Measurements from ENCODE around the gene NOXA1.
A peak's percentile ranks its signal among the peaks of the same experiment; 100 is the strongest.

NOXA1 gene

GRCh38 chr9:137387891-137388560 is 35.2 kb upstream of the NOXA1 start:
- no peak for DNase-seq

DNA sequence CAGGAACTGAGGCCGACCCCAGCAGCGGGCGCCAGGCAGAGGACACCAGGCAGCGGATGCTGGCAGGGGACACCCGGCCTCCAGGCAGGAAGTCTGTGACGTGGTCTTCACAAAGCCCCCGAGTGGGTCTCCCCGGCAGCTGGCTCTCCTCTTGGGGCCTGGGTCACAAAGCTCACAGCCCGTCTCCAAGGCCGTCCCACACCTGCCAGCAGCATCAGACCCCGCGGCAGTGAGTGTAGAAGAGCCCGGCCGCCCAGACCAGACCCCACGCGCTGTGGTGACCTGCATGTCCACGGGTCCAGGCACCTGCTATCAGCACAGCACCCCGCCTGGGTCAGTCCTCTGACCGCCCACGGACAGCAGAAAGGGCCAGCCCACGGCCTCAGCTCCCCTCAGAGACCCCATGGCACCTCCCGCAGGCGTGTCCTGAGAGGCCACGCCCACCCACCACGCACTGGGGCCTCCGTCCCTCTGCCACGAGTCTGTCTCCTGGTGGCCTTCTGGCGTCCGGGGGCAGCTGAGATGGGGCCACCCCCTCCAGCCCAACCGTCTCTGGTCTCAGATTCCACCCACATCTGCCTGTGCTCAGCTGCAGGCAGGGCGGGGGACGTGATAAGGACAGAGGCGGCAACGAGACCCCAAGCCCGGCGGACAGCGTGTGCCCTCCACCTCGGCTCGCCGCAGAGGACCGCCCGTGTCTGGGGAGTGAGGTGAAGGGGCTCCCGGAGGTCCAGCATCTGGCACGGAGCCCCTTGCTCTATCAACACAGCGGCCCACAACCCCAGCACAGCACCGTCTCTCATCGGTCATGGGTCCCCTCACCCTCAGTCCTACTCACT is 34.4 kb upstream of the NOXA1 start:
- no peak for DNase-seq

GRCh38 chr9:137389428-137389746 is 33.8 kb upstream of the NOXA1 start:
- no peak for DNase-seq

DNA sequence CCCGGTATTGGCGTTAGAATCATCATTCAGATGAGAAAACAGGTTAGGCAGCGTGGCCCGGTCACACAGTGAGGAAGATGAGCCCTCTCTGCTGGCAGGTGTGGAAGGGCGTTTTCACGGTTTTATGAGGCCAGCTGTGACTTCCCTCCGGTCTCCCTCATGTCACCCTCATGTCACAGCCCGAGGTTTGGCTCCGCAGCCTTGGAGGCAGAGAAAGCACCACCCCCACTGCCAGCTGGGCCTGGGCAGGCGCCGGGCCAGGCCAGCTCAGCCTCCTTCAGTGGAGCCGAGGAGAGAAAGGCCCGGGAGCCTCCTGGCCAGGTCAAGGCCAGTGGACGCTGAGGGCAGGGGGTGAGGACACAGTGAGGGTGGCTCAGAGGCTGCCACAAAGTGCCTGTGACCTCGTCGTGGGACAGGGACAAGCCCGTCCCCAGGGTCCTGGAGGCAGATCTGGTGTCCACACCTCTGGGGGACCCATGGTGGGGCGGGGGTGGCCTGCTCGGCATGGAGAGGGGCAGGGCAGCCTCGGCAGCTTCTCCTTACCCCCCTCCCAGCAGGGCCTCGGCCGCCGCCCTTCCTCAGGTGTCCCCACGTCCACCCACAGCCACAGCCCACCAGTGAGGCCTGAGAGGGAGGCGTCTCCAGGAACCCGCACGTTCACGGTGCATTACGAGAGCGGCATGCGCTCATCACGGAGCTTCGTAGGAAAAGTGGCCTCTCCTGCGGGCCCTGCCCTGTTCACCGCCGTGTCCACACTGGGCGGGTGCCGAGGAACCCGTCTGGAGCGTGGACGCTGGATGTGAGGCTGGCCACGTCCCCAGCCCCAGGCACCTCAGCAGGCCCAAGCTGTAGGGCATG is 32.4 kb upstream of the NOXA1 start:
- no peak for DNase-seq

GRCh38 chr9:137391411-137391754 is 31.8 kb upstream of the NOXA1 start:
- no peak for DNase-seq

GRCh38 chr9:137392232-137393007 is 30.8 kb upstream of the NOXA1 start:
- no peak for DNase-seq

DNA sequence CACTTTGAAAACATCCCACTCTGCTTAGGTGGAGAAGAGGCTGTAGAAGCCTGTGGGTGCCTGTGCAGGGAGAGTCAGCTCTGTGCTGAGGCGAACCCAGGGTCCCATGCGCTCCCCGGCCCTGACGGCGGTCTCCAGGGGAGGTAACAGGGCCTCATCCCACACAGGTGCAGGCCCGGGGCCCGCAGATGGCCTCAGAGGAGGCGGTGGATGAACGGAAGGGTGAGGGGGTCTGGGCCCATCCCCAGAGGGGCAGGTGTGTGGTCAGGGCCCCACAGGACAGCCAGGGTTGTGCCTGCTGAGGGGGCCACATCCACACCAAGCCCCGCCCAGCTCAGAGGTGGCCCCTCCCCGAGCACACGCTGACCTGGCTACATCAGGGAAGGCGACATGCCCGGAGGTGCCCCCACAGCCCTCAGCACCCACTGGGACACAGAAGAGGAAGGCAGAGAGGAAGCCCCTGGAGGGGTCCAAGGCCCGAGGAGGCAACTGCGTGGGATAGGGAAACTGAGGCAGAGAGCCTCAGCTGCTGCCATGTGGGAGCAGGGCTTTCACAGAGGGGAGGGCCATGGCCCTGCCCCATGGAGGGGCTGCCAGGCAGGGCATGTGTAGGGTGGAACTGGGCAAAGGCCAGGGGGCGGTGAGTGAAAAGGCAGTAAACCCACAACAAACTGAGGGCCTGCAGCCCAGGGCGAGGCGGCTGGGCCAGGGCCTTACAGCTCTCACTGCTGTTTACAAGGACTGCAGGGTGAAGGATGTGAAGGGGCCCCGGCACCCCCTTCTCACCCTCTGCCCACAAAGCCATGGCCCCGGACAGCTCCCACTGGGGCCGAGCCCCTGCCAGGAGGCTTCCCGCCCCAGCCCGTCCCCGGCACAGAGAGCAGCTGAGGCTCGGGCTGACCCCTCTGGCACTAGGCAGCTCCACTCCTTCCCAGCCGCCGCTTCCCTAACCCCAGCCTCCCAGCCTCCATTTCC is 29.7 kb upstream of the NOXA1 start:
- no peak for DNase-seq

DNA sequence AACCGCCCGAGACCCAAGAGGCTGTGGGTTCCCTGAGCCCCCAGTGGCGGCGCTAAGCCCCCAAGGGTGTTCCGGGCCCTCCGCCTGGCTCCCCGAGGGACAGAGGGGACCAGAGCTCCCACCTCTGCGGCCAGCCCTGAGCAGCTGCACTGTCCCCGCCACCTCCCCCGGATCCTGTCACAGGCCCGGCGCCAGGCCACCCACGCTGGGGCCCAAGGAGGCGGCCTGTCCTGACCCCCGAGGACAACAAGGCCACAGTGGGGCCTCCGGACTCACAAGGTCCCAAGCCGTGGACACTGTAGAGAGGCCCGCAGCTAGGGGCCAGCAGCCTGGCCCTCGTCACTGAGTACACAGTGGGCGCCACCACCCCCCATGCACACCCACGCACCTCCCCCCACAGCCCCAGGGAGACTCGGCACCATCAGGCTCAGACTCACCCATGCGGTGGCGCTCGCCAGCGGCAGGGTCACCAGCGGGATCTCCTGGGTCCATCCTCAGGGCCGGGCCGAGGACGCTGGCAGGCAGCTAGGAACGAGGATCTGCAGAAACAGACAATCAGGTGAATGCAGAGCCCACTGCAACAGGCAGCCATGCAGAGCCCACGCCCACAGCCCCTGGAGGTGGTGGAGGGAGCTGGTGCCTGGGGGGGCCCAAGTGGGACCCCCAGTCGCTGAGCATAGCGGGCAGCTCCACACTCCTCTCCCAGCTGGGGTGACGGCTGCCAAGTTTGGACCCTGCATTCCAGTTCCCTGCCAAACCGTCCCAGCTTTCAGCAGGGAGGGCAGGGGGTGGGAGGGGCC is 28.1 kb upstream of the NOXA1 start:
- DNase-seq, result no peak

GRCh38 chr9:137395666-137396010 is 27.6 kb upstream of the NOXA1 start:
- DNase-seq, result no peak

GRCh38 chr9:137396227-137396626 is 27.0 kb upstream of the NOXA1 start:
- DNase-seq, result no peak

DNA sequence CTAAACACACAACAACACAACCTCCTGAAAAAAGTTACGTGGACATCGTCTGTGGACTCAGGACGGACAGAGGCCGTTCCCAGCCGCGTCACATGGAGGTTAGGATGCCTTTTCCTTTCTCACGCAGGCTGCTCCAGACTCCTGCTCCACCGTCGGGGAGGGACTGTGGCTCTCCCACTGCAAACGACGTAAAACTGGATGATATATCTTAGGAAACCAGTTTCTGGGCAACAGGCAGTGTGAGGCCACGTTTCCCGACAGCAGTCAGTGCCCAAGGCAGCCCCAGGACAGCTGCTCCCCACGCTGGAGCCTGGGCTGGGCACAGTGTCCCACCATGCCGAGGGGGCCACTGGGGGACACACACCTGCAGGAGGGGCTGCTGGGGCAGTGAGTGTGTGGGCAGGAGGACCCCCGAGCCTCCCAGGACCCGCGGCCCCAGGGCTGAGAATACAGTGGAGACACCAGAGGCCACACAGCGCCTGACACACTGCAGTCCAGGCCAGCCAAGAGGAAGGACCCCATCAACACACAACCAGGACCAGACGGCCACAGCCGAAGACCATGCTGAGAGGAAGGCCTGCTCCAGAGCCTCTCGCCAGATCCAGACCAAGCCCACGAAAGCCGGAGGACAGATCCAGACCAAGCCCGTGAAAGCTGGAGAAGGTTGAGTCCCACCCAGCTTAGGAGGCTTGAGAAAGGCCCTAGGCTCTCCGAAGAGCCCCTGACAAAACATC is 26.4 kb upstream of the NOXA1 start:
- no peak for DNase-seq

DNA sequence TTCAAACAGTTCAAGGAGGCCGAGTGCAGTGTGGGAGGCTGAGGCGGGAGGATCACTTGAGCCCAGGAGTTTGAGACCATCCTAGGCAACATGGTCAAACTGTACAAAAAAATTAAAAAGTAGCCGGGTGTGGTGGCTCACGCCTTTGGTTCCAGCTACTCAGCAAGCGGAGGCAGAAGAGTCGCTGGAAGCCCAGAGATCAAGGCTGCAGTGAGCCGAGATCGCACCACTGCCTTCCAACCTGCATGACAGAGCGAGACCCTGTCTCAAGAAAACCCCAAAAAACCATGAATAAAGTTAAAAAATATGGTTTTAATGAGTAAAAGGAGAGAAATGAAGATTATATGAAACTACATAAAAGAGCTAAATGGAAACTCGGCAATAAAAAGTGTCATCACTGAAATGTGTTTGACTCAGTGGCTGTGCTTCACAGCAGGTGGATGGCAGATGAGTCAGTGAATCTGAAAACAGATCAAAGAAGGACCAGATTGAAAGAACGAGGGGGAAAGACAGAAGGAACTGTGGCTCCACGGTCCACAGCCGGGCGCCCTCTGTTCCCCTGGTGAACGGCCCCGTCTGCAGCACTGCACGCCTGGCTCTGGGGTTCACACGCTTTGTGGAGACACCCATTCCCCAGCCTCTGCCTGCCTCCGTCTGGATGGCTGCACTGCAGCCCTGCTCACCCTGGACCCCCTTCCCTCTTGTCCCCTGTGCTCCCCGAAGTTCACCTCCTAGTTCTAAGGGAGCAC is 25.3 kb upstream of the NOXA1 start:
- DNase-seq, result peak; percentile 41

GRCh38 chr9:137398561-137399468 is 24.4 kb upstream of the NOXA1 start:
- no peak for DNase-seq

DNA sequence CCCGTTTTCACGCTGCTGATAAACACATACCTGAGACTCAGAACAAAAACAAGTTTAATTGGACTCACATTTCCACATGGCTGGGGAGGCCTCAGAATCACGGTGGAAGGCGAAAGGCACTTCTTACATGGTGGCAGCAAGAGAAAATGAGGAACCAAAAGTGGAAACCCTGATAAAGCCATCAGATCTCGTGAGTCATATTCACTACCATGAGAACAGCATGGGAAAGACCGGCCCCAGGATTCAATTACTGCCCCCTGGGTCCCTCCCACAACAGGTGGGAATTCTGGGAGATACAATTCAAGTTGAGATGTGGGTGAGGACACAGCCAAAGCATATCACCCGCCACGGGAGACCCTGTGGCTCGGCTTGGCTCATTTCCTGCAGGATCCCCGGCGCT is 20.4 kb upstream of the NOXA1 start:
- no peak for DNase-seq

- DNase-seq, result no peak
These were observed 19.9 kb upstream of the NOXA1 start for GRCh38 chr9:137403269-137403668.

GRCh38 chr9:137404961-137405567 is 18.1 kb upstream of the NOXA1 start:
- DNase-seq, result no peak

DNA sequence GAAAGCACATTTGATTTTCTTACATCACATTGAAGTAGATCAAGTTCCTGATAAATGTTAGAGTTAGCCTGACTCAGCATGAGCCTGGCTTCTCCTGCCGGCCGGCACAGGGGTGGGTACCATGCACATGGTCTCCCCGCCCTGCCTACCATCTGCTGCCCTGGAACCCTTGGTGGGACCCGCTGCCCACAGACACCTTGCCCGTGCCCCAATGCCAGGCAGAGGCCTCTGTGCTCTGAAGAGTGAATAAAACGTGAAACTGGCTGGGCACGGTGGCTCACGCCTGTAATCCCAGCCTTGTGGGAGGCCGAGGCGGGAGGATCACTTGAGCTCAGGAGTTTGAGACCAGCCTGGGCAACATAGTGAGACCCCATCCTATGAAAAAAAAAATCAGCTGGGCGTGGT is 17.5 kb upstream of the NOXA1 start:
- DNase-seq, result no peak
